ENCODE data around the gene OR8D2. TPM values are rescaled to one million over a fixed set of nuclear protein-coding genes. Genes with fewer than 3 reads are reported as not detected.

The OR8D2 gene
- polyA plus RNA-seq, 1 donor from 2014 or later, result not detected

- Histone ChIP-seq H3K9me3 (ENCODE audit: low read length) (no peaks in the 10 kb centered on the region), H4K20me1 (ENCODE audit: insufficient read depth) (no peaks in the 10 kb centered on the region), H3K9me2 (ENCODE audit: insufficient read depth, low read length) (no peaks in the 10 kb centered on the region), H2AFZ (ENCODE audit: low read depth, low read length) (no peak overlapping the region), H3K79me2 (replicated peaks; ENCODE audit: insufficient read depth, low read length) (no peaks in the 10 kb centered on the region), H3K4me2 (ENCODE audit: low read length) (no peak overlapping the region), H3K27me3 (ENCODE audit: insufficient read depth, low read depth, low read length) (no peaks in the 10 kb centered on the region), H3K4me3 (ENCODE audit: low read length) (no peak overlapping the region), H3K27ac (ENCODE audit: low read length) (no peak overlapping the region), H3K36me3 (ENCODE audit: insufficient read depth, low read length) (no peaks in the 10 kb centered on the region), H3F3A (ENCODE audit: insufficient read depth, low read length, poor library complexity, severe bottlenecking) (no peaks in the 10 kb centered on the region), H3K9ac (ENCODE audit: low read length) (no peak overlapping the region)
- TF ChIP-seq SMC3 (conservative IDR thresholded peaks at IDR 0.05; ENCODE audit: poor library complexity), result peak; percentile 20
- no peak for TF ChIP-seq MXI1 (conservative IDR thresholded peaks at IDR 0.05; ENCODE audit: poor library complexity, severe bottlenecking)
Measured at GRCh38 chr11:124277804-124278203, 42.2 kb downstream of the OR8D2 start.

DNA sequence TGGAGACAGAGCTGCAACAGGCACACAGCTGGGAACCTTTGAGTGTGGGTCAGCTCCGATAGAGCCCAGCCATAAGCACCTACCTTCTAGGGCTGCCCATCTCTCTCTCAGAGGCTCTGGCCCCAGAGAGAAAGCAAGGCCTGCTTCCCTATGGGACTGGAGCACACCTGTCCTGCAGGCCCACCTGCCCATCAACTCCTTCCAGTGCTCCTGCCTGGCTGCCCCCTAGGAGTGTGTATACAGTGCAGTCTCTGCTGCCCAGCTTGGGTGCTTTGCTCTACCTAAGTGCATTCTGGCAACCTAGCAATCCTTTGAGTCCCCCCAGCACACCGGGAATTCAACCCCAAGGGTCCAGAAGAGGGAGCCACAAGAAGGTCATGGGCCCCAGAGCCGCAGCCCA is 42.8 kb downstream of the OR8D2 start:
- Histone ChIP-seq H2AFZ (ENCODE audit: low read depth, low read length) (no peak overlapping the region), H4K20me1 (ENCODE audit: insufficient read depth) (no peaks in the 10 kb centered on the region), H3F3A (ENCODE audit: insufficient read depth, low read length, poor library complexity, severe bottlenecking) (no peaks in the 10 kb centered on the region), H3K9me3 (ENCODE audit: low read length) (no peaks in the 10 kb centered on the region), H3K9me2 (ENCODE audit: insufficient read depth, low read length) (no peaks in the 10 kb centered on the region), H3K79me2 (replicated peaks; ENCODE audit: insufficient read depth, low read length) (no peaks in the 10 kb centered on the region), H3K27ac (ENCODE audit: low read length) (no peak overlapping the region), H3K27me3 (ENCODE audit: insufficient read depth, low read depth, low read length) (no peaks in the 10 kb centered on the region), H3K36me3 (ENCODE audit: insufficient read depth, low read length) (no peaks in the 10 kb centered on the region), H3K9ac (ENCODE audit: low read length) (no peak overlapping the region), H3K4me2 (ENCODE audit: low read length) (no peak overlapping the region), H3K4me3 (ENCODE audit: low read length) (no peak overlapping the region)
- TF ChIP-seq RAD21 (conservative IDR thresholded peaks at IDR 0.05), result no peak
- no peak for TF ChIP-seq CTCF (IDR thresholded peaks at IDR 0.05; ENCODE audit: poor library complexity, severe bottlenecking)

DNA sequence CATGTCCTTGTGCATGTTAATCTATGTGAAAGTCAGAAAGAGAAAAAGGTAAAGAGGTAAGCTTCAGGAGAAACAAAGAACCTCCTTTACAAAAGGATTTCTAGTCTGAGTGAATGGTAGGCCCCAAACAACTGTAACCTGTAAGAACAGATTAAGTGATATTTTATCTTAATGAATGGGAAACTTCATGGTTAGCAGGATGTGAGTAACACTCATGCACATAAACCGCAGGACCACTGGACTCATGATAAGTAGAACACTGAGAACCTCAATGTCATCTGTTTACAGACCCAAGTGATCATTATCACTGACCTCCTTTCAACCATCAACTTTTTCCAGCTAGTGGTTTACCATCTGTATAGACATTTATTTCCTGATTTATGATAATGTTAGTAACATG is 43.9 kb downstream of the OR8D2 start:
- no peak overlapping the region for H3K27ac ChIP-seq (ENCODE audit: low read length)
- H3K9me2 ChIP-seq (ENCODE audit: insufficient read depth, low read length), result no peaks in the 10 kb centered on the region
- no peaks in the 10 kb centered on the region for H3K79me2 ChIP-seq (replicated peaks; ENCODE audit: insufficient read depth, low read length)
- H3K4me3 ChIP-seq (ENCODE audit: low read length), result no peak overlapping the region
- no peak overlapping the region for H3K9ac ChIP-seq (ENCODE audit: low read length)
- no peak overlapping the region for H3K4me2 ChIP-seq (ENCODE audit: low read length)
- TF ChIP-seq SMC3 (conservative IDR thresholded peaks at IDR 0.05; ENCODE audit: poor library complexity), result no peak
- TF ChIP-seq POLR2AphosphoS5 (IDR thresholded peaks at IDR 0.05), result no peak
- H3K9me3 ChIP-seq (ENCODE audit: low read length), result no peaks in the 10 kb centered on the region
- no peaks in the 10 kb centered on the region for H4K20me1 ChIP-seq (ENCODE audit: insufficient read depth)
- H3K36me3 ChIP-seq (ENCODE audit: insufficient read depth, low read length), result no peaks in the 10 kb centered on the region
- H3K27me3 ChIP-seq (ENCODE audit: insufficient read depth, low read depth, low read length), result no peaks in the 10 kb centered on the region
- no peak overlapping the region for H2AFZ ChIP-seq (ENCODE audit: low read depth, low read length)
- H3F3A ChIP-seq (ENCODE audit: insufficient read depth, low read length, poor library complexity, severe bottlenecking), result no peaks in the 10 kb centered on the region

DNA sequence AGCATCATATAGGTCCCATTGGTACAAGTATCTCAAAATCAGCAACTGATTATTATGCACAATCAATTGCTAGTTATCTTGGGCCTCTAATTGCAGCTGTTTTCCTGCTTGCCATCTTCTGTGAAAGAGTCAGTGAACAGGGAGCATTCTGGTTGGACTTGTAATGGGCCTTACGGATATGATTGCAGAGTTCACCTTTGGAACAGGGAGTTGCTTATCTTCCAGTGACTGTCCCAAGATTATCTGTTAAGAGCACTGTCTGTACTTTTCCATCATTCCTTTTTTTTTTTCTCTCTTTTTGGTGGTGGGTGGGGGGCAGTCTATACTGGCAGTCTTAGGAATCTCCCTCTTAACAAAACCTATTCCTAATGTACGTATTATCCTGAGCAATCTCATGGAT is 46.0 kb downstream of the OR8D2 start:
- H3F3A ChIP-seq (ENCODE audit: insufficient read depth, low read length, poor library complexity, severe bottlenecking), result no peaks in the 10 kb centered on the region
- no peak overlapping the region for H3K27ac ChIP-seq (ENCODE audit: low read length)
- H3K27me3 ChIP-seq (ENCODE audit: insufficient read depth, low read depth, low read length), result no peaks in the 10 kb centered on the region
- H3K4me2 ChIP-seq (ENCODE audit: low read length), result no peak overlapping the region
- no peaks in the 10 kb centered on the region for H3K9me3 ChIP-seq (ENCODE audit: low read length)
- H3K9me2 ChIP-seq (ENCODE audit: insufficient read depth, low read length), result no peaks in the 10 kb centered on the region
- no peaks in the 10 kb centered on the region for H4K20me1 ChIP-seq (ENCODE audit: insufficient read depth)
- H3K79me2 ChIP-seq (replicated peaks; ENCODE audit: insufficient read depth, low read length), result no peaks in the 10 kb centered on the region
- H3K36me3 ChIP-seq (ENCODE audit: insufficient read depth, low read length), result no peaks in the 10 kb centered on the region
- no peak overlapping the region for H3K4me3 ChIP-seq (ENCODE audit: low read length)
- H2AFZ ChIP-seq (ENCODE audit: low read depth, low read length), result no peak overlapping the region
- TF ChIP-seq EP300 (conservative IDR thresholded peaks at IDR 0.05; ENCODE audit: poor library complexity, severe bottlenecking) (no peak), EZH2 (IDR thresholded peaks at IDR 0.05; ENCODE audit: borderline replicate concordance, insufficient read depth, low read length, poor library complexity, severe bottlenecking) (no peak), RAD21 (conservative IDR thresholded peaks at IDR 0.05) (no peak), CTCF (IDR thresholded peaks at IDR 0.05; ENCODE audit: poor library complexity, severe bottlenecking) (no peak), SMC3 (conservative IDR thresholded peaks at IDR 0.05; ENCODE audit: poor library complexity) (no peak)
- TF ChIP-seq, protein P1, sequence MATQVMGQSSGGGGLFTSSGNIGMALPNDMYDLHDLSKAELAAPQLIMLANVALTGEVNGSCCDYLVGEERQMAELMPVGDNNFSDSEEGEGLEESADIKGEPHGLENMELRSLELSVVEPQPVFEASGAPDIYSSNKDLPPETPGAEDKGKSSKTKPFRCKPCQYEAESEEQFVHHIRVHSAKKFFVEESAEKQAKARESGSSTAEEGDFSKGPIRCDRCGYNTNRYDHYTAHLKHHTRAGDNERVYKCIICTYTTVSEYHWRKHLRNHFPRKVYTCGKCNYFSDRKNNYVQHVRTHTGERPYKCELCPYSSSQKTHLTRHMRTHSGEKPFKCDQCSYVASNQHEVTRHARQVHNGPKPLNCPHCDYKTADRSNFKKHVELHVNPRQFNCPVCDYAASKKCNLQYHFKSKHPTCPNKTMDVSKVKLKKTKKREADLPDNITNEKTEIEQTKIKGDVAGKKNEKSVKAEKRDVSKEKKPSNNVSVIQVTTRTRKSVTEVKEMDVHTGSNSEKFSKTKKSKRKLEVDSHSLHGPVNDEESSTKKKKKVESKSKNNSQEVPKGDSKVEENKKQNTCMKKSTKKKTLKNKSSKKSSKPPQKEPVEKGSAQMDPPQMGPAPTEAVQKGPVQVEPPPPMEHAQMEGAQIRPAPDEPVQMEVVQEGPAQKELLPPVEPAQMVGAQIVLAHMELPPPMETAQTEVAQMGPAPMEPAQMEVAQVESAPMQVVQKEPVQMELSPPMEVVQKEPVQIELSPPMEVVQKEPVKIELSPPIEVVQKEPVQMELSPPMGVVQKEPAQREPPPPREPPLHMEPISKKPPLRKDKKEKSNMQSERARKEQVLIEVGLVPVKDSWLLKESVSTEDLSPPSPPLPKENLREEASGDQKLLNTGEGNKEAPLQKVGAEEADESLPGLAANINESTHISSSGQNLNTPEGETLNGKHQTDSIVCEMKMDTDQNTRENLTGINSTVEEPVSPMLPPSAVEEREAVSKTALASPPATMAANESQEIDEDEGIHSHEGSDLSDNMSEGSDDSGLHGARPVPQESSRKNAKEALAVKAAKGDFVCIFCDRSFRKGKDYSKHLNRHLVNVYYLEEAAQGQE (IDR thresholded peaks at IDR 0.05; ENCODE audit: borderline replicate concordance), result no peak
- no peak overlapping the region for H3K9ac ChIP-seq (ENCODE audit: low read length)
